H9 (cell line): ENCODE measurements around the gene VENTX. TPM values are rescaled to one million over a fixed set of nuclear protein-coding genes. Genes with fewer than 3 reads are reported as not detected.

Source experiments
- DNase-seq: peaks from one replicate; pipeline ENCODE4 v3.0.0-alpha.2; 2017
- H2AFZ ChIP-seq: one replicate; pipeline ENCODE4 v1.6.1; 2013; ENCODE audit warnings: mild to moderate bottlenecking, low read length, control low read depth, moderate library complexity
- H2AK5ac ChIP-seq: 2 replicates; pipeline ENCODE4 v1.6.1; 2013; ENCODE audit warnings: low read length, control low read depth, mixed read lengths; ENCODE audit not compliant: insufficient read length
- H2BK120ac ChIP-seq: one replicate; pipeline ENCODE4 v1.6.1; 2013; ENCODE audit warnings: low read depth, mild to moderate bottlenecking, low read length, control low read depth, inconsistent platforms; ENCODE audit not compliant: poor library complexity, severe bottlenecking
- H2BK12ac ChIP-seq: 2 replicates; pipeline ENCODE4 v1.6.1; 2013; ENCODE audit warnings: low read length, control low read depth, mixed read lengths, low read depth; ENCODE audit not compliant: insufficient read length
- H2BK15ac ChIP-seq: 2 replicates; pipeline ENCODE4 v1.6.1; 2013; ENCODE audit warnings: low read depth, low read length, control low read depth
- H2BK20ac ChIP-seq: one replicate; pipeline ENCODE4 v1.6.1; 2013; ENCODE audit warnings: low read depth, mild to moderate bottlenecking, low read length, control low read depth, inconsistent platforms; ENCODE audit not compliant: poor library complexity, severe bottlenecking
- H2BK5ac ChIP-seq: 2 replicates; pipeline ENCODE4 v1.6.1; 2013; ENCODE audit warnings: low read length, control low read depth, mixed read lengths; ENCODE audit not compliant: insufficient read length
- H3K14ac ChIP-seq: 2 replicates; pipeline ENCODE4 v1.6.1; 2013; ENCODE audit warnings: low read length, control low read depth; ENCODE audit not compliant: insufficient read depth
- H3K18ac ChIP-seq: 2 replicates; pipeline ENCODE4 v1.6.1; 2013; ENCODE audit warnings: low read depth, mild to moderate bottlenecking, mixed read lengths, low read length, control low read depth; ENCODE audit not compliant: insufficient read length
- H3K23ac ChIP-seq: 2 replicates; pipeline ENCODE4 v1.6.1; 2013; ENCODE audit warnings: low read length, control low read depth, mixed read lengths, low read depth; ENCODE audit not compliant: insufficient read length
- H3K23me2 ChIP-seq: 2 replicates; pipeline ENCODE4 v1.6.1; 2013; ENCODE audit warnings: low read depth, mild to moderate bottlenecking, mixed read lengths, low read length, control low read depth; ENCODE audit not compliant: insufficient read length, poor library complexity, severe bottlenecking
- H3K27ac ChIP-seq: 2 replicates; pipeline ENCODE4 v1.5.1; 2013; ENCODE audit warnings: low read length, control low read depth, mixed read lengths, low read depth; ENCODE audit not compliant: insufficient read length
- H3K27me3 ChIP-seq: 2 replicates; pipeline ENCODE4 v1.6.1; 2013; ENCODE audit warnings: low read length, control low read depth, inconsistent platforms; ENCODE audit not compliant: insufficient read depth
- H3K4ac ChIP-seq: 2 replicates; pipeline ENCODE4 v1.6.1; 2013; ENCODE audit warnings: low read depth, mild to moderate bottlenecking, control low read depth, inconsistent platforms, low read length, moderate library complexity
- H3K4me1 ChIP-seq: 2 replicates; pipeline ENCODE4 v1.6.1; 2013; ENCODE audit warnings: low read length, control low read depth, inconsistent platforms; ENCODE audit not compliant: insufficient read depth
- H3K4me2 ChIP-seq: 2 replicates; pipeline ENCODE4 v1.6.1; 2013; ENCODE audit warnings: low read length, control low read depth, mixed read lengths; ENCODE audit not compliant: insufficient read length, insufficient read depth
- H3K56ac ChIP-seq: 2 replicates; pipeline ENCODE4 v1.6.1; 2013; ENCODE audit warnings: low read depth, mild to moderate bottlenecking, mixed read lengths, low read length, control low read depth; ENCODE audit not compliant: insufficient read length
- H3K79me1 ChIP-seq: 2 replicates; pipeline ENCODE4 v1.6.1; 2013; ENCODE audit warnings: low read depth, mild to moderate bottlenecking, moderate library complexity, low read length, control low read depth, inconsistent platforms; ENCODE audit not compliant: insufficient read depth, poor library complexity, severe bottlenecking
- H3K79me2 ChIP-seq: 2 replicates; pipeline ENCODE4 v1.6.1; 2013; ENCODE audit warnings: low read length, control low read depth, inconsistent platforms; ENCODE audit not compliant: insufficient read depth
- H3K9ac ChIP-seq: 2 replicates; pipeline ENCODE4 v1.6.1; 2013; ENCODE audit warnings: low read length, control low read depth, mixed read lengths; ENCODE audit not compliant: insufficient read length; ENCODE audit errors: extremely low read depth
- H3K9me3 ChIP-seq: one replicate; pipeline ENCODE4 v1.6.1; 2013; ENCODE audit warnings: low read depth, low read length, inconsistent platforms; ENCODE audit not compliant: control insufficient read depth
- H3T11ph ChIP-seq: one replicate; pipeline ENCODE4 v1.6.1; 2013; ENCODE audit warnings: mild to moderate bottlenecking, low read length, control low read depth, inconsistent platforms
- H4K20me1 ChIP-seq: one replicate; pipeline ENCODE4 v1.6.1; 2013; ENCODE audit not compliant: control insufficient read depth, insufficient read length, insufficient read depth
- H4K5ac ChIP-seq: 2 replicates; pipeline ENCODE4 v1.6.1; 2013; ENCODE audit warnings: low read depth, mild to moderate bottlenecking, mixed read lengths, low read length, control low read depth; ENCODE audit not compliant: insufficient read length
- H4K8ac ChIP-seq: replicated peaks from 2 replicates; pipeline ENCODE4 v1.6.1; 2013; ENCODE audit warnings: low read length, control low read depth, mixed read lengths, low read depth; ENCODE audit not compliant: insufficient read length
- H4K91ac ChIP-seq: 2 replicates; pipeline ENCODE4 v1.6.1; 2013; ENCODE audit warnings: low read depth, mild to moderate bottlenecking, moderate library complexity, mixed read lengths, low read length, control low read depth; ENCODE audit not compliant: insufficient read length
- H3K27ac Mint-ChIP-seq, 3 experiments: 2 replicates in 2 of 3; 3 replicates in 1 of 3; pipeline ENCODE4 v1.8.0; 2020 to 2021; ENCODE audit warnings: mixed read lengths in 3 of 3, mild to moderate bottlenecking in 1 of 3, moderate library complexity in 1 of 3
- H3K27me3 Mint-ChIP-seq: 2 replicates; pipeline ENCODE4 v1.8.0; 2021; ENCODE audit warnings: low read depth, mild to moderate bottlenecking, moderate library complexity, mixed read lengths
- H3K36me3 Mint-ChIP-seq, 3 experiments: 2 replicates in 2 of 3; 3 replicates in 1 of 3; pipeline ENCODE4 v1.8.0; 2020 to 2021; ENCODE audit warnings: low read depth in 3 of 3, mixed read lengths in 3 of 3; ENCODE audit not compliant: insufficient read depth in 1 of 3
- H3K4me1 Mint-ChIP-seq, 2 experiments: 2 replicates each; pipeline ENCODE4 v1.8.0; 2020; ENCODE audit warnings: mixed read lengths in 2 of 2
- H3K4me3 Mint-ChIP-seq, 2 experiments: 2 replicates in 1 of 2; 3 replicates in 1 of 2; pipeline ENCODE4 v1.8.0; 2020 to 2021; ENCODE audit warnings: mild to moderate bottlenecking in 2 of 2, mixed read lengths in 2 of 2, moderate library complexity in 1 of 2
- H3K9me3 Mint-ChIP-seq, 2 experiments: 2 replicates in 1 of 2; 3 replicates in 1 of 2; pipeline ENCODE4 v1.8.0; 2020; ENCODE audit warnings: mild to moderate bottlenecking in 2 of 2, mixed read lengths in 2 of 2, moderate library complexity in 1 of 2
- CTCF ChIP-seq: fragments of 200-600 bp; sonication (generic); conservative IDR thresholded peaks from 3 replicates; pipeline ENCODE4 v1.8.0; 2021; ENCODE audit warnings: antibody characterized with exemption, mild to moderate bottlenecking
- WGBS: extraction: QIAGEN DNeasy Blood & Tissue Kit; methylation state at CpG from one replicate; pipeline ENCODE4 v1.1.7; 2013; ENCODE audit warnings: missing lambda C conversion rate, low lambda C conversion rate, mixed read lengths; ENCODE audit not compliant: insufficient read length; ENCODE audit errors: extremely low coverage; 5-methylcytosine and 5-hydroxymethylcytosine counted together
- total RNA-seq: library from RNA; stranded (reverse); gene quantifications from 2 replicates; pipeline ENCODE4 v1.2.1, GENCODE V29; 2021

The VENTX gene
- total RNA-seq, 1 experiment from 2014 or later, result 10.9 TPM

- H3K18ac ChIP-seq, result no peak overlapping the region
- H3K23ac ChIP-seq, result no peak overlapping the region
- Mint-ChIP-seq H3K9me3 (no peaks in the 10 kb centered on the region; a peak in 2 of 5 replicates), H3K27ac (no peak overlapping the region), H3K4me1 (peaks cover 9 to 22% of the 10 kb centered on the region in 2 experiments), H3K36me3 (no peaks in the 10 kb centered on the region), H3K4me3 (no peak overlapping the region), H3K27me3 (peaks cover 6% of the 10 kb centered on the region)
- H2BK15ac ChIP-seq, result no peak overlapping the region
- no peak overlapping the region; the same call in 1 of the 2 replicates for H3K14ac ChIP-seq
- no peaks in the 10 kb centered on the region for H4K20me1 ChIP-seq
- no peak overlapping the region for H3K4ac ChIP-seq
- no peaks in the 10 kb centered on the region for H3K79me1 ChIP-seq
- no peak overlapping the region for H2AFZ ChIP-seq
- H3K27me3 ChIP-seq, result no peaks in the 10 kb centered on the region
- H2BK120ac ChIP-seq, result no peak overlapping the region
- no CpG with 5 or more reads among the region's 12 CpGs for WGBS
- H3K4me2 ChIP-seq, result no peak overlapping the region
- H3K56ac ChIP-seq, result no peak overlapping the region
- no peak overlapping the region for H4K5ac ChIP-seq
- no peaks in the 10 kb centered on the region for H3K79me2 ChIP-seq
- no peak overlapping the region for H3K9ac ChIP-seq
- no peak overlapping the region for H3K27ac ChIP-seq
- H2BK20ac ChIP-seq, result no peak overlapping the region
- H2AK5ac ChIP-seq, result no peak overlapping the region
- H4K8ac ChIP-seq, result no peak overlapping the region
- H3K23me2 ChIP-seq, result no peaks in the 10 kb centered on the region
- H3K4me1 ChIP-seq, result no peaks in the 10 kb centered on the region
- no peak overlapping the region for H2BK5ac ChIP-seq
- H4K91ac ChIP-seq, result no peak overlapping the region
- DNase-seq, result no peak
- no peak overlapping the region for H3T11ph ChIP-seq
- H3K9me3 ChIP-seq, result no peaks in the 10 kb centered on the region
- no peak overlapping the region for H2BK12ac ChIP-seq
- no peak for TF ChIP-seq CTCF
These were observed 14.5 kb downstream of the VENTX start for GRCh38 chr10:133252223-133252552.
